Rectal smooth muscle tissue (tissue), 1 donor: ENCODE measurements around the gene PRPF38A.
A peak's percentile ranks its signal among the peaks of the same experiment; 100 is the strongest.

Source experiments
- H3K27ac ChIP-seq: one replicate; pipeline ENCODE4 v1.7.0; 2013; ENCODE audit warnings: low read depth, low read length, inconsistent platforms
- H3K27me3 ChIP-seq: one replicate; pipeline ENCODE4 v1.7.0; 2013; ENCODE audit warnings: low read length; ENCODE audit not compliant: control insufficient read depth, insufficient read depth
- H3K36me3 ChIP-seq: one replicate; pipeline ENCODE4 v1.7.0; 2013; ENCODE audit warnings: low read length; ENCODE audit not compliant: control insufficient read depth, insufficient read depth
- H3K4me1 ChIP-seq: one replicate; pipeline ENCODE4 v1.7.0; 2013; ENCODE audit warnings: low read length; ENCODE audit not compliant: control insufficient read depth, insufficient read depth
- H3K4me3 ChIP-seq: one replicate; pipeline ENCODE4 v1.7.0; 2013; ENCODE audit warnings: low read length
- H3K9ac ChIP-seq: one replicate; pipeline ENCODE4 v1.7.0; 2013; ENCODE audit warnings: low read length

The PRPF38A gene, protein sequence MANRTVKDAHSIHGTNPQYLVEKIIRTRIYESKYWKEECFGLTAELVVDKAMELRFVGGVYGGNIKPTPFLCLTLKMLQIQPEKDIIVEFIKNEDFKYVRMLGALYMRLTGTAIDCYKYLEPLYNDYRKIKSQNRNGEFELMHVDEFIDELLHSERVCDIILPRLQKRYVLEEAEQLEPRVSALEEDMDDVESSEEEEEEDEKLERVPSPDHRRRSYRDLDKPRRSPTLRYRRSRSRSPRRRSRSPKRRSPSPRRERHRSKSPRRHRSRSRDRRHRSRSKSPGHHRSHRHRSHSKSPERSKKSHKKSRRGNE

DNA sequence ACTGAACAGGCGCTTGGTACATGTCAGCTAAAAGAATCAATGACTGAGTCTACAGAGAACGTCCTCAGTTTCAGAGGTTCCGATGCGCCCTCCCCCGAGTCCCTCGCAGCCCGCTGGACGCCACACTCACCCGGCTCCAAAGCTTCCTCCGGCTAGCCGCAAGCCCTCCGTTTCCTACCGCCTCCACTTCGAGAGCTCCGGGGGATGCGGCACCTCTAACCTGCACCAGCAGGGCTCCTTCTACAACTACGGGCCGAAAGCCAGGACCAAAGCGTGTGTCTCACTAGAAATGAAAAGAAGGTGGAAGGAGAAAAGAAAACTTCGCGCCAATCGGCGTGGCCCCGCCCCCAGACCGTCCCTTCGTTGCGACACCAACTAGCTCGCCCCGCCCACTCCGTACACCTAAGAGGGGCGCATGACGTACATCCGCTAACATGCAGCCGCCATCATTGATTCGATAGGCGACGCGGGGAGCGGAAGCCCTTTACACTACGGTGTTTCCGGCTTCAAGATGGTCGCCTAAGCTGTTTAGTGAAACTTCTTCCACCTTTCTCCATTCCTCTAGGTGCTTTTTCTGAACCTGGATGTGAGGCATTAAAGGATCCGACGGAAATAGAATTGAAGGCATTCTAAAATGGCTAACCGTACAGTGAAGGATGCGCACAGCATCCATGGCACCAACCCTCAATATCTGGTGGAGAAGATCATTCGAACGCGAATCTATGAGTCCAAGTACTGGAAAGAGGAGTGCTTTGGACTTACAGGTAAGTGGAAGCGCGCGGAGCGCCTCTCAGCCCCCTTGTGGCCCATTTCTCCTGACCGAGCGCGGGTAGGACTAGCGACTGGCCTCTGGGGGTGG lies at the start of gene PRPF38A, which contains the start of gene ORC1:
Gene PRPF38A (plus strand): TSS at position 487 of the 859 bp plus-strand sequence. CDS start 148 bp downstream, at position 635.
Gene ORC1 (minus strand): TSS at position 308 of the 859 bp plus-strand sequence. CDS start 2,200 bp downstream, outside the sequence.
- Histone ChIP-seq H3K36me3 (peaks cover 12% of the 10 kb centered on the region), H3K27me3 (no peaks in the 10 kb centered on the region), H3K9ac (peak within 1 kb of the TSS; percentile 92), H3K4me3 (peak within 1 kb of the TSS; percentile 96), H3K27ac (peak within 1 kb of the TSS; percentile 89), H3K4me1 (peaks cover 4% of the 10 kb centered on the region)

DNA sequence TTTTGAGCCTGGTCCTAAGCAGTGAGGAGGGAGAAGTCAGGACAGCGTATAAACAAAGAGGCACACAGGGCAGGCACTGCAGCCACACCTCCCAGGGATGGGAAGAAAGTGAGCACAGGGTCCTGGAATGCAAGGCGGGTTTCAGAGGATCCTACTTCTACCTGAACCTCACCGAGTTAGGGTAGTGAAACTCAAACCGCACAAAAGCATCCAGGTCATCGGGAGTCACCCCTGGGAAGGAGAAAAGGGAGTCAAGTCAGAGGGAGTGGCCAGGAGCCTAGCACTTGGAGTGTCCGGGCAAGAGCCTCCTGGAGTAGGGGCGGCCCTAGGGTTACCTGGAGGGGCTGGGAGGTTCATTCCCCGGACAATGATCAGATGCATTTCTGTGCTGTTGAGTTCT lies 49.0 kb upstream of the PRPF38A start:
- Histone ChIP-seq H3K27me3 (no peaks in the 10 kb centered on the region), H3K4me3 (no peak overlapping the region), H3K27ac (no peak overlapping the region), H3K4me1 (no peaks in the 10 kb centered on the region), H3K9ac (no peak overlapping the region), H3K36me3 (peaks cover 75% of the 10 kb centered on the region)

DNA sequence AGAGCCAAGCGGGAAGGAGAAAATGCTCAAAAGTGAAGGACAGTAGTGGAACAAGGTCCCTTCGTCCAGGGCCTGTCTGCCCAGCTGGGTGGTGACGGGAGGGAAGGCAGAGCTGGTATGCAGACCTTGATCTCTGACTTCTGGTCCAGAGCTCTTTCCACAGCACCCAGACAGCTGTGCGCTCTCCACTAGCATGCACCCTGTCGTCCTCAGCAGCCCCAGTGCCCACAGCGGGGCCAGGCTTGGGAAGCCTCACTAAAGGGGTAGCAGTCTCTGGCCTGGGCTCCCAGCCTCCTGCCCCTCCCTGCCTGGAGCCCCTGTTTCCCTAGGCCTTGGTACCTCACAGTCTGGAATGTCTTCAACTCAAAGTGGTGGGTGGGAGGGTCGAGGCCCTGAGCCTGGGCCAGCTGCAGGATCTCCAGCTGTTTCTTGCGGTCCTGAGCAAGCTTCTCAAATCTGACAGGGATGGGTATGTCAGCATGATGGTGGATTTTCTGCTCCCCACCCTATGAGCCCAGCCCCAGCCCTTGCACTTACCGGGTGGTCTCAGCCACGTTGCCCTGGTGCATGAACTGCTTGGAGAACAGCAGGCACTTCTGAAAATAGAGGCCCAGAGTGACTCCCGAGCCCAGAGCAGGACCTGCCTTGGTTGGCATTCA lies 48.4 kb upstream of the PRPF38A start:
- no peaks in the 10 kb centered on the region for H3K27me3 ChIP-seq
- H3K4me1 ChIP-seq = no peaks in the 10 kb centered on the region
- peaks cover 80% of the 10 kb centered on the region for H3K36me3 ChIP-seq
- H3K4me3 ChIP-seq = no peak overlapping the region
- no peak overlapping the region for H3K9ac ChIP-seq
- H3K27ac ChIP-seq = no peak overlapping the region

DNA sequence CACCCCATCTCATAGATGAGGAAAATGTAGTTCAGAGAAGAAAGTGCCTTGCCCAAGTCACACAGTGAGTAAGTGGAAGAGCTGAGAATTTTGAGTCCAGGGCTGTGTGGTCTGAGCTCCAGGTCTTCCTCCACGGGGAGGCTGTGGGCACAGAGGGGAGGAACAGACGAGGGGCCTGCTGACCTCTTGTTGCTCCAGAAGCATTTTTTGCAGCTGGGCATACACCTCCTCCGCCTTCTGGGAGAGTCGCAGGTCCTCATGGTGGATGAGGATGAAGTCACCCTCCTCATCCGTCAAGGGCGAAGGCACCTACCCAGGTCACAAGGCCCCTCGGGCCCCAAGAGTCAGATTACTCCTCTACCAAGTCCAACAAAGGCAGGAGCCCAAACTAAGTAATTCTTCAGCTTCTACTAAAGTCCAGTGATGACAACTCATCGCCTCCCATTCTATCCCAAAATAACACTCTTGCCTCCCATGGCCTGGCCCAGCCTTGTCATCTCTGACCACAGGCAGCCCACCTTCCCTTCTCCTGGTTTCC lies 47.5 kb upstream of the PRPF38A start:
- H3K9ac ChIP-seq = no peak overlapping the region
- H3K27ac ChIP-seq = no peak overlapping the region
- H3K36me3 ChIP-seq = peaks cover 88% of the 10 kb centered on the region
- H3K4me1 ChIP-seq = no peaks in the 10 kb centered on the region
- H3K27me3 ChIP-seq = no peaks in the 10 kb centered on the region
- no peak overlapping the region for H3K4me3 ChIP-seq

DNA sequence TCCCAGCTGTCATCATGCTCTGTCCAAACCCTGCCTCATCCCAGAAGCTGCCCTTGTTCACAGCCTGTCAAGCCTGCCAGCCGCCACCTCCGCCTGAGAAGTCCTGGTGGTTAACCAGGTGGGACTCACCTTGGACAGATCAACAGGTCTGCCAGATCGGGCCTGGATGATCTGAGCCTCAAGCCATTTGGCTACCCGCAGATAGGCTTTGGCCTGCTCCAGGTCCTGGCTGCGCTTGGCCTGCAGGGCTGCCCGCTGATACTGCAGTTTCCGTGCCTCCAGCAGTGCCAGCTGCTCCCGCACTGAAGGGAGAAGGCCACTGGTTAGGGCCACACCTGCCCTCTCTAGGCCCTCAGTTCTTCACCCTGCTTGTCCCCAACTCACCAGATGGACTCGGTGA lies 47.0 kb upstream of the PRPF38A start:
- no peak overlapping the region for H3K4me3 ChIP-seq
- peaks cover 93% of the 10 kb centered on the region for H3K36me3 ChIP-seq
- H3K4me1 ChIP-seq = no peaks in the 10 kb centered on the region
- H3K27ac ChIP-seq = no peak overlapping the region
- H3K27me3 ChIP-seq = no peaks in the 10 kb centered on the region
- no peak overlapping the region for H3K9ac ChIP-seq

DNA sequence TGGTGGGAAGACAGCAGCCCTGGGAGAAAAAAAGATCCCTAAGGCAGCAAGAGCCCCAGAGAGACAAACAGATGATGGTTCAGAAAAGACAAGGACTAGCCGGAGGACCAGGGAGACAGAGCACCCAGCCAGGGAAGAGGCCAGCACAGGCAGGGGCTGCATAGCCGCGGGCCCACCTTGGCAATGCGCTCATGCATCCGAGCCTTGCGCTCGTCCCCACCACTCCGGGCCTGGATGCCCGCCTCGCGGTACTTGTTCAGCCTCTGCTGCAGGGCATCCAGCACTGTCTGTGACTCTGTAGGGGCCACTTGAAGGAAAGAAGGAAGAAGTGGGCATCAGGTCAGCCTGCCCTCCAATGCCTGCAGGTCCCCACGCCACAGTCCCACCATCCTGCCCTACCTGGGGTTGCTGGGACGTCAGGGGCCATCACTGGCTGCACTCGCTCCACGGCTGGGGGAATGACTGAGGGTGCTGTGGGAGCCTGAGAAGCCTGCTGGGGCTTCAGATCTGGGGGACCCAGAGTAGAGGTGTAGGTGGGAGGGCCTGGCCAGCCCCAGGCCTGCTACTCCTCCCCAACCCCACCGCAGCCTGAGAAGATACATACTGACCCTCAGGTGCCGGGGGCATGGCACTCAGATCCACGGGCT lies 45.4 kb upstream of the PRPF38A start:
- Histone ChIP-seq H3K36me3 (peaks cover 86% of the 10 kb centered on the region), H3K4me3 (no peak overlapping the region), H3K27ac (no peak overlapping the region), H3K27me3 (no peaks in the 10 kb centered on the region), H3K4me1 (no peaks in the 10 kb centered on the region), H3K9ac (no peak overlapping the region)

DNA sequence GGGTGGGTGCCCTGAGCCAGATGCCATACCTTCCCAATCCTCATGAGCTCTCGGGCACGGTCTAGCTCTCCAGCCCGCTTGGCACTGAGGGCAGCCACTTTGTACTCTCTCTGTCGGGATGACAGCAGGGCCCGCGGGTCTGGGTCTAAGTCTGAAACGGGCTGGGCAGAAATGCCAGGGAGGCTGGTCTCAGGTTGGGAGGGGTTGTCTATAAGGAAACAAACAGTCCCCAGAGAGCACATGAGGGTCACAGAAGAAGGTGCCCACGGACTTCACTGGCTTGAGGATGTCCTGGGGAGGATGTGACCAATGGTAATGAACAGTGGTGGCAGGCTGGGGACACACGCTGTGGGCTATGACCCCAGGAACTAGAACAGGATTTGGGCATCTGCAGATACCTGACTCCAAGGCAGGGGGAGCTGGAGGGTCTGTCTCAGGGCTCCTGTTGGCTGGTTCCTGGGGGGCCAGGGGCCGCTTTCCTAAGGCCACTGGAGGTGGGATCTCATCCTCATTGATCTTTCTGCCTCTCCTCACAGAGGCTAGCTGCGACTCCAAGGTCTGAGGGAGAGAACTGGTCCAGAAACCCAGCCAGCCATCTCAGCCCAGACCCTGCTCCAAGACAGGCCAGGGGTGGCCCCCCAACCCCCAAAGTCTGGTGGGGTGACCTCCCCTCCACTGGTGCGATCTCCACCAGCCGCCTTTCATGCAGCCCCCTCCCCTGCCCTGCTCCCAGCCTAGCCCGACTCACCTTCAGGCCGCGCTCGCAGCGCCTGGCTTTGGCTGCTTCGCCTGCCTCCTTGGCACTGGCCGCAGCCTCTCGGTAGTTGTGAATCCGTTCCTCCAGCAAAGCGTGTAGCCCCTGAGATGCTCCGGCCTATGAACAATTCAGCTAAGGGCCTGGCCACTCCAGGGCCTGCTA lies 44.5 kb upstream of the PRPF38A start:
- Histone ChIP-seq H3K4me1 (peaks cover 3% of the 10 kb centered on the region), H3K27me3 (no peaks in the 10 kb centered on the region), H3K4me3 (no peak overlapping the region), H3K27ac (no peak overlapping the region), H3K36me3 (peaks cover 77% of the 10 kb centered on the region), H3K9ac (no peak overlapping the region)

DNA sequence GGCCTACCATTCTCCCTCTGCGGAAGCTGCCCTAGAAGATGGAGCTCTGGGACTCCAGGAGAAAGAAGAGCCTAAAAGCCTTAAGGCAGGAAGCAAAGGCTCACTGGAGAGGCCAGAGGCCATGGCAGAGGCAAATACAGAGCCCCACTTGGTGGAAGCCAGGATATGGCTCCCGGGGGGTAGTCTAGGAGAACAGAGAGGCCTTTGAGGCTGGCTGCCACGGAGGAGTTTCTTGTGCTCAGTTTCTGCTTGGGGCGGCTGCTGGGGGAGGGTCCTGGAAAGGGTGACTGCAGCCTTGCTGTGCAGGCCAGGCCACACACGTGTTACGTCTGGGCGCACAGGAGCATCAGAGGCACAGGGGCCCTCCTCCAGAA lies 43.8 kb upstream of the PRPF38A start:
- H3K4me3 ChIP-seq = no peak overlapping the region

DNA sequence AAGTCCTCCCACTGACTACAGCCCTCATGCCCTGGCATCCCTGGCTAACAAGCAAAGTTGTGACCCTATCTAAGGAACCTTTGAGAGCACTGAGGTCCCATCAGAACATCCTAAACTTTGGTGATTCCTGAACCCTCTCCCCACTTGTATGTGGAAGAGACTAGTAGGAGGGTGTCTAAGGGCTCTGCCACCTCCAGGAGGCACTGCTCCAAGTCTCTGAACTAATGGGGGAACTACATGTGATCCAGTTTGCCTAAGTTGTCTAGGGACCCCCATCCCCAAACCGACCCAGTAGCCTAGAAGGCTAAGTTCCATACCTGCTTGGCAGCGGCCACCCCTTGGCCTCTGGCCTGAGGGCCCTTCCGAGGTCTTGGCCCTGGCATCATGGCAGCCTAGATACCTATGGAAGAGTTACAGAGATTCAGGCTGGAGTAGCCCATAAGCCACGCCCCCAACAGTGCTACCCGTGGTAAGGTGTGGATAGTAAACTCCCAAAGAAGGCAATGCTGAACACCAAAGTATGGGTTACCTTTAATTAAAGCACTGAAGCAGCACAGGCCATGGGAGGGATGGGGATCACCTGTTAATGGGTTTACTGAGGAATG lies 40.1 kb upstream of the PRPF38A start:
- Histone ChIP-seq H3K27ac (no peak overlapping the region), H3K9ac (no peak overlapping the region), H3K27me3 (no peaks in the 10 kb centered on the region), H3K36me3 (peaks cover 34% of the 10 kb centered on the region), H3K4me3 (peak overlapping the region; percentile 75), H3K4me1 (peaks cover 6% of the 10 kb centered on the region)

More for the DNA sequence above, 43.8 kb upstream of the PRPF38A start:
- Histone ChIP-seq H3K4me1 (peaks cover 6% of the 10 kb centered on the region), H3K27me3 (no peaks in the 10 kb centered on the region), H3K27ac (no peak overlapping the region), H3K36me3 (peaks cover 71% of the 10 kb centered on the region), H3K9ac (no peak overlapping the region)

DNA sequence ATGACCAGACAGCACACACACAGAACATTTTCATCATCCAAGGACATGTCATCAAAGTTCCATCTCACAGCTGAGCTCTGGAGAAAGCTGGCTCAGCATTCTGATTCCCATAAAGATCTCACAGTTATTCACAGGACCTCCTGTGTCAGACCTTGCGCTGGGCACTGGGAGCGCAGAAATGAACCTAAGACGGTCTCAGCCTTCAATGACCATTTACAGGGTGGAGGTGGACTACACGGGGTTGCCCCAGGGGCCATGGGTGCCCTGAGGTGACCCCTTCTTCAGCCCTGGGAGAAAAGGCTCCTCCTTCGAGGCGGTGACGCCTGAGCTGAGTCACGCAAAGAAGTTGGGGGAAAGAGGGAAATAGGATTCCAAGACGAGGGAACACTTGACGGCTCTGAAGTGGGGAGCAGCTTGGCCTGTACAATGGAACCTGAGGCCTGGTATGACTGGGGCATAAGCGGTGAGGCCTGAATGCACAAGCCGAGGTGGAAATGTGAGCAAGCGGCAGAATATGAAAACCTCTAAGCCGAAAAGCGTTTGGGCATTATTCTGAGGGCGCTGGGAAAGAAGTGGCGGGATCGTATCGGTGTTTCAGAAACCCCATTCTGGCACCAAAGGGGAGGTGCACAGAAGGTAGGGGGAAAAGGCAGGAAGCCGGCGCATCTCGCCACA lies 39.2 kb upstream of the PRPF38A start:
- H3K9ac ChIP-seq = peak overlapping the region; percentile 43

More for the DNA sequence above, 39.2 kb upstream of the PRPF38A start:
- Histone ChIP-seq H3K4me1 (peaks cover 6% of the 10 kb centered on the region), H3K27me3 (no peaks in the 10 kb centered on the region), H3K36me3 (peaks cover 25% of the 10 kb centered on the region), H3K4me3 (peak overlapping the region; percentile 75), H3K27ac (peak overlapping the region; percentile 88)
